AG04450 (cell line): ENCODE measurements around the gene JMJD7. TPM values are rescaled to one million over a fixed set of nuclear protein-coding genes. Genes with fewer than 3 reads are reported as not detected.

ENCODE experiments used
- CTCF ChIA-PET: fragments of 300-600, 350-600 bp; formaldehyde crosslinking; extraction: SDS; loops from one replicate; lab custom pipeline; 2022; ENCODE audit warnings: antibody characterized with exemption, inconsistent platforms; lab: Charles Lee
- POLR2A ChIA-PET: fragments of 350-600 bp; formaldehyde crosslinking; extraction: SDS; loops from one replicate; lab custom pipeline; 2021; ENCODE audit warnings: antibody characterized with exemption, inconsistent platforms; lab: Yijun Ruan, JAX
- DNase-seq: peaks from one replicate; pipeline ENCODE4 v3.0.0-alpha.2; 2011; ENCODE audit warnings: low read depth, low spot score
- H3K27ac ChIP-seq: one replicate; pipeline ENCODE4 v1.5.1; 2012; ENCODE audit warnings: low read depth, low read length, control low read depth
- H3K27me3 ChIP-seq: one replicate; pipeline ENCODE4 v1.6.0; 2012; ENCODE audit warnings: low read length; ENCODE audit not compliant: control insufficient read depth, insufficient read depth
- H3K4me3 ChIP-seq: 2 replicates; pipeline ENCODE4 v1.5.1; 2011; ENCODE audit warnings: mild to moderate bottlenecking, low read depth, low read length, control low read depth
- H3K9me3 ChIP-seq: 2 replicates; pipeline ENCODE4 v1.5.1; 2012; ENCODE audit warnings: low read length; ENCODE audit not compliant: control insufficient read depth, insufficient read depth
- CTCF ChIP-seq: IDR thresholded peaks from 2 replicates; pipeline ENCODE4 v1.5.1; 2011; ENCODE audit warnings: low read depth, low read length, control low read depth, inconsistent platforms
- polyA plus RNA-seq: library from polyadenylated mRNA; depleted of rRNA; stranded (reverse); fragments of >200 nt; gene quantifications from 2 replicates; pipeline ENCODE4 v1.2.3, GENCODE V29; 2011

Gene JMJD7
- polyA plus RNA-seq, 1 experiment: 5.1 TPM

GRCh38 chr15:41791547-41791937, 36.4 kb upstream of the JMJD7 start:
- Histone ChIP-seq H3K9me3 (no peaks in the 10 kb centered on the region), H3K27ac (peak overlapping the region; percentile 75), H3K27me3 (no peaks in the 10 kb centered on the region), H3K4me3 (no peak overlapping the region)
- DNase-seq: no peak
- TF ChIP-seq CTCF: no peak
- ChIA-PET POLR2A (interaction anchor here (1.1 kb wide), 1 partner anchor 11 kb away, joined by 3 read pairs; no protein-coding TSS in a partner anchor), CTCF (interaction anchor here (1.2 to 7.4 kb wide), 2 partner anchors 18 to 20 kb away, joined by 3 to 59 read pairs; partner anchors contain the start of gene MAPKBP1)

DNA sequence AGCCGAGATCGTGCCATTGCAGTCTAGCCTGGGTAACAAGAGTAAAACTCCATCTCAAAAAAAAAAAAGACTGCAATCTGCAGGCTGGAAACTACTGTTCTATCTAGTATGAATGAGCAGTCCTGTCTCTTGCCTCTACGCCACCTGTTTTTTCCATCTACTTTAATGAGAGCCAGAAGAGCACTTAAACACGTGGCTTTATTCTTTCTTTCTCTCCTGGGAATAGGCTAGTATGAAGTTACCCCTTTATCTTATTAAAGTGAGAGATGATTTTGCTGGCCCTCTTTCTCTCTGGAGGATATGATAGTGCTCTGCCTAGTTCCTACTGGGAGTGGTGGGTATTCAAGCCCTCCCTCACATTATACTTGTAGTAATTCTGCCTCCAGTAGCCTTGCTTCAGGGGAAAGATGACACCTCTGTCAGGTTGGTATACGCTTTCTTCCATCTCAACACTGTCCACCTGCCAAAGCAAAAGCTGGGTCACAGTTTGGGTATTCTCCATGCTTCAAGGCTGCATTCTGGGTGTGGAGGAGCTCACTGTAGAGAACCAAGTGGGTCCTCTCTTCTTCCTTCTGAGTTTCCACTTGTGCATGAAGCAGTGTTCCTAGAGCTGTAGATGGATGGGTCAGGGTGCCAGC, 35.8 kb upstream of the JMJD7 start:
- H3K27me3 ChIP-seq: no peaks in the 10 kb centered on the region
- no peak overlapping the region for H3K27ac ChIP-seq
- ChIA-PET POLR2A (interaction anchor here (1.1 kb wide), 1 partner anchor 12 kb away, joined by 3 read pairs; no protein-coding TSS in a partner anchor), CTCF (interaction anchor here (1.4 to 7.4 kb wide), 3 partner anchors 18 to 112 kb away, joined by 3 to 59 read pairs (median 4); partner anchors contain the start of gene MAPKBP1)
- H3K9me3 ChIP-seq: no peaks in the 10 kb centered on the region
- H3K4me3 ChIP-seq: no peak overlapping the region
- DNase-seq: no peak
- TF ChIP-seq CTCF: no peak

- Histone ChIP-seq H3K4me3 (no peak overlapping the region), H3K27ac (no peak overlapping the region), H3K27me3 (no peaks in the 10 kb centered on the region), H3K9me3 (no peaks in the 10 kb centered on the region)
- CTCF ChIA-PET: interaction anchor here (1.2 to 4.1 kb wide), 3 partner anchors 16 to 20 kb away, joined by 3 to 24 read pairs (median 3); partner anchors contain the start of gene MAPKBP1
- POLR2A ChIA-PET: no interaction called here
- no peak for DNase-seq
- TF ChIP-seq CTCF: no peak
These were observed 33.8 kb upstream of the JMJD7 start for GRCh38 chr15:41794081-41794480.

DNA sequence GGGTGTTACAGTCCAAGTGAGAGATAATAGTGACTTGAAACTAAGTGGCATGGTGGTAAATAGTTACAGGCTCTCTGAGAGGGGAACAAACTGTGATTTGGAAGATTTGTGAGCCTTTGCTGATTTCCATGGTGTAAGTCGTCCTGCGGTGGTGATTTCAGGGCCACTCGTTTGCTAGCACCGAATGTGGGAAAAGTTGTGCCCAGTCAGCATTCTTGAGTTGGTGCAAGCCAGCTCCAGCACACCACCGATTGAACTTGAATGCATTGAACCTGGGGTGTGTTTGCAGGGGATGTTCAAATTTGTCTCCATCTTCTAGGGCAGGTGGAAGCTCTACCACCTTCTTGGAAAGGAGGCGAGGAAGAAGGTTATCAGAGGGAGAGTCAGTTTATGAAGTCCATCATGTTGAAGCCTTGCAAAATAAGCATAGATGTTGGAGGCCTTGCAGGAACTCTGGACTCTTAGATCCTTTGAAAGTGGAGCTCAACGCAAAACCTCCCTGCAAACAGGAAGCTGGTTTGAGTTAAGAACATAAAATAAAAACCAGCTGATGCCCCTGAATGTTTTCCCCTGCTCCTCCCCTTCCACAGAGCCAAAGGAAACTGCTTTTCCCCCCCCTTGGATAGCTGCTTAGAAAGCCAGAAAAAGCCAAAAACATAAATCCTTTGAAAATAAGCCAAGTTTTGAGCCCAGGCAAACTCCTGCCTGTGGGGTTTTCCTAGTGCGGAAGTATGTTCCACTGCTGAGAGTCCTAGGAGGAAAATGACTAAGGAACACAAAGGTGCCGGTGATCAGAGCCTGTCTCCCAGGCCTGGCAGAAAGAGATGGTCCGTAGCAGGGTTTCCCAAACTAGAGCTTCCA, 31.7 kb upstream of the JMJD7 start:
- Histone ChIP-seq H3K27me3 (no peaks in the 10 kb centered on the region), H3K9me3 (no peaks in the 10 kb centered on the region), H3K4me3 (no peak overlapping the region), H3K27ac (peak overlapping the region; percentile 68)
- no peak for DNase-seq
- CTCF ChIA-PET: interaction anchor here (1.0 to 4.1 kb wide), 4 partner anchors 14 to 331 kb away, joined by 5 to 24 read pairs (median 6); partner anchors contain the start of gene MAPKBP1
- POLR2A ChIA-PET: no interaction called here
- TF ChIP-seq CTCF: no peak
